ENCODE results near the gene DCP1A. TPM values are rescaled to one million over a fixed set of nuclear protein-coding genes. Genes with fewer than 3 reads are reported as not detected.

Gene DCP1A
- total and polyA plus RNA-seq, 9 of the 15 experiments (the other 6 are each of a cell fraction or from before 2014, with no cell fraction given): 6.6 to 33.7 (median 13.3) TPM

GRCh38 chr3:53254509-53255422 lies 92.6 kb downstream of the DCP1A start (continued):
- peak; percentile 23; the same call in 1 of the 2 replicates for TF ChIP-seq PKNOX1 (IDR thresholded peaks at IDR 0.05)
- no peak for TF ChIP-seq SIN3B (IDR thresholded peaks at IDR 0.05; ENCODE audit: low read depth)
- TF ChIP-seq ZNF740 (CRISPR knock-in tag; IDR thresholded peaks at IDR 0.05): no peak
- no peak for TF ChIP-seq ZNF740 (tag; IDR thresholded peaks at IDR 0.05)
- TF ChIP-seq CREB1 (IDR thresholded peaks at IDR 0.05): peak; percentile 41; the same call in 1 of the 2 replicates
- peak; percentile 69; the same call in 1 of the 2 replicates for TF ChIP-seq CREB1 (CRISPR knock-in tag; IDR thresholded peaks at IDR 0.05)
- TF ChIP-seq ZNF184 (CRISPR knock-in tag; IDR thresholded peaks at IDR 0.05): no peak
- TF ChIP-seq CCNT2 (IDR thresholded peaks at IDR 0.05; ENCODE audit: borderline replicate concordance, extremely low read depth, insufficient read length, low read depth, low read length): no peak
- no peak for TF ChIP-seq KDM4B (IDR thresholded peaks at IDR 0.05; ENCODE audit: borderline replicate concordance in 2 of 2, low read depth in 1 of 2)
- TF ChIP-seq IRF2 (CRISPR knock-in tag; IDR thresholded peaks at IDR 0.05): no peak
- TF ChIP-seq GABPB1 (CRISPR knock-in tag; IDR thresholded peaks at IDR 0.05): 0 out of 2 replicates have a peak, but pooled peaks have one; percentile 31
- TF ChIP-seq ZNF699 (CRISPR knock-in tag; IDR thresholded peaks at IDR 0.05; ENCODE audit: insufficient replicate concordance): no peak
- no peak for TF ChIP-seq ATF1 (CRISPR knock-in tag; IDR thresholded peaks at IDR 0.05)
- peak; percentile 72 for TF ChIP-seq ATF1 (tag; IDR thresholded peaks at IDR 0.05)
- TF ChIP-seq MXI1 (IDR thresholded peaks at IDR 0.05; ENCODE audit: low read depth, low read length): 0 out of 2 replicates have a peak, but pooled peaks have one; percentile 26
- no peak for TF ChIP-seq ESRRB (CRISPR knock-in tag; IDR thresholded peaks at IDR 0.05; ENCODE audit: borderline replicate concordance)
- TF ChIP-seq NFIC (IDR thresholded peaks at IDR 0.05): peak; percentile 92
- peak in 1 of 2 experiments; percentile 70; a peak in 1 of 4 replicates for TF ChIP-seq SIN3A (IDR thresholded peaks at IDR 0.05; ENCODE audit: borderline replicate concordance in 2 of 2, control insufficient read depth in 1 of 2, low read depth in 2 of 2, low read length in 2 of 2)
- no peak for TF ChIP-seq BHLHE40 (IDR thresholded peaks at IDR 0.05; ENCODE audit: low read length)
- TF ChIP-seq PML (IDR thresholded peaks at IDR 0.05; ENCODE audit: low read length): 0 out of 2 replicates have a peak, but pooled peaks have one; percentile 2
- TF ChIP-seq NR3C1 (CRISPR knock-in tag; IDR thresholded peaks at IDR 0.05): no peak
- TF ChIP-seq, protein P1, sequence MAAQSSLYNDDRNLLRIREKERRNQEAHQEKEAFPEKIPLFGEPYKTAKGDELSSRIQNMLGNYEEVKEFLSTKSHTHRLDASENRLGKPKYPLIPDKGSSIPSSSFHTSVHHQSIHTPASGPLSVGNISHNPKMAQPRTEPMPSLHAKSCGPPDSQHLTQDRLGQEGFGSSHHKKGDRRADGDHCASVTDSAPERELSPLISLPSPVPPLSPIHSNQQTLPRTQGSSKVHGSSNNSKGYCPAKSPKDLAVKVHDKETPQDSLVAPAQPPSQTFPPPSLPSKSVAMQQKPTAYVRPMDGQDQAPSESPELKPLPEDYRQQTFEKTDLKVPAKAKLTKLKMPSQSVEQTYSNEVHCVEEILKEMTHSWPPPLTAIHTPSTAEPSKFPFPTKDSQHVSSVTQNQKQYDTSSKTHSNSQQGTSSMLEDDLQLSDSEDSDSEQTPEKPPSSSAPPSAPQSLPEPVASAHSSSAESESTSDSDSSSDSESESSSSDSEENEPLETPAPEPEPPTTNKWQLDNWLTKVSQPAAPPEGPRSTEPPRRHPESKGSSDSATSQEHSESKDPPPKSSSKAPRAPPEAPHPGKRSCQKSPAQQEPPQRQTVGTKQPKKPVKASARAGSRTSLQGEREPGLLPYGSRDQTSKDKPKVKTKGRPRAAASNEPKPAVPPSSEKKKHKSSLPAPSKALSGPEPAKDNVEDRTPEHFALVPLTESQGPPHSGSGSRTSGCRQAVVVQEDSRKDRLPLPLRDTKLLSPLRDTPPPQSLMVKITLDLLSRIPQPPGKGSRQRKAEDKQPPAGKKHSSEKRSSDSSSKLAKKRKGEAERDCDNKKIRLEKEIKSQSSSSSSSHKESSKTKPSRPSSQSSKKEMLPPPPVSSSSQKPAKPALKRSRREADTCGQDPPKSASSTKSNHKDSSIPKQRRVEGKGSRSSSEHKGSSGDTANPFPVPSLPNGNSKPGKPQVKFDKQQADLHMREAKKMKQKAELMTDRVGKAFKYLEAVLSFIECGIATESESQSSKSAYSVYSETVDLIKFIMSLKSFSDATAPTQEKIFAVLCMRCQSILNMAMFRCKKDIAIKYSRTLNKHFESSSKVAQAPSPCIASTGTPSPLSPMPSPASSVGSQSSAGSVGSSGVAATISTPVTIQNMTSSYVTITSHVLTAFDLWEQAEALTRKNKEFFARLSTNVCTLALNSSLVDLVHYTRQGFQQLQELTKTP (IDR thresholded peaks at IDR 0.05; ENCODE audit: low read depth in 1 of 2, partially characterized antibody in 2 of 2): no peak
- no peak for TF ChIP-seq CBX1 (IDR thresholded peaks at IDR 0.05; ENCODE audit: low read depth)

Measured in K562 (cell line).